OCI-LY1 (cell line): ENCODE measurements around the gene MYOF.

Experiments
- H2AFZ ChIP-seq: fragments of 200-600 bp; sonication (generic), shearing (Covaris generic); 2 replicates; pipeline ENCODE4 v1.6.0; 2014; ENCODE audit warnings: antibody characterized with exemption, mild to moderate bottlenecking, low read length
- H3F3A ChIP-seq: fragments of 200-600 bp; sonication (generic), shearing (Covaris generic); 2 replicates; pipeline ENCODE4 v1.6.0; 2014; ENCODE audit warnings: mild to moderate bottlenecking, antibody characterized with exemption, low read length, moderate library complexity; ENCODE audit not compliant: insufficient read depth
- H3K27ac ChIP-seq: fragments of 200-600 bp; sonication (generic); 2 replicates; pipeline ENCODE4 v1.5.1; 2014; ENCODE audit warnings: low read length, mixed run types, mild to moderate bottlenecking, low read depth; ENCODE audit not compliant: poor library complexity, severe bottlenecking
- H3K27me3 ChIP-seq: fragments of 200-600 bp; sonication (generic); 2 replicates; pipeline ENCODE4 v1.6.0; 2014; ENCODE audit warnings: antibody characterized with exemption, mild to moderate bottlenecking, low read length, moderate library complexity; ENCODE audit not compliant: insufficient read depth
- H3K36me3 ChIP-seq: fragments of 200-600 bp; sonication (generic); 2 replicates; pipeline ENCODE4 v1.6.1; 2014; ENCODE audit warnings: mild to moderate bottlenecking, antibody characterized with exemption, low read length, moderate library complexity, mixed read lengths; ENCODE audit not compliant: insufficient read depth
- H3K4me1 ChIP-seq: fragments of 200-600 bp; sonication (generic); 2 replicates; pipeline ENCODE4 v1.5.1; 2014; ENCODE audit warnings: mild to moderate bottlenecking, low read length, moderate library complexity; ENCODE audit not compliant: insufficient read depth, severe bottlenecking
- H3K4me2 ChIP-seq: fragments of 200-600 bp; sonication (generic), shearing (Covaris generic); 2 replicates; pipeline ENCODE4 v1.6.1; 2014; ENCODE audit warnings: low read length
- H3K4me3 ChIP-seq: fragments of 200-600 bp; sonication (generic); 2 replicates; pipeline ENCODE4 v1.5.1; 2014; ENCODE audit warnings: low read length, low read depth, mild to moderate bottlenecking, mixed read lengths; ENCODE audit not compliant: poor library complexity, severe bottlenecking
- H3K79me2 ChIP-seq: fragments of 200-600 bp; shearing (Covaris generic); 2 replicates; pipeline ENCODE4 v1.6.1; 2016; ENCODE audit warnings: mixed run types, low read length, mixed read lengths; ENCODE audit not compliant: insufficient read depth
- H3K9ac ChIP-seq: fragments of 200-600 bp; sonication (generic), shearing (Covaris generic); 2 replicates; pipeline ENCODE4 v1.6.1; 2014; ENCODE audit warnings: mild to moderate bottlenecking, low read length, mixed read lengths
- H3K9me2 ChIP-seq: fragments of 200-600 bp; sonication (generic), shearing (Covaris generic); 2 replicates; pipeline ENCODE4 v1.6.1; 2014; ENCODE audit warnings: low read depth, mild to moderate bottlenecking, low read length, mixed read lengths
- H3K9me3 ChIP-seq: fragments of 200-600 bp; shearing (Covaris generic); 2 replicates; pipeline ENCODE4 v1.6.1; 2014; ENCODE audit warnings: low read length, mixed read lengths
- H4K20me1 ChIP-seq: fragments of 200-600 bp; sonication (generic), shearing (Covaris generic); 2 replicates; pipeline ENCODE4 v1.6.0; 2016; ENCODE audit warnings: mild to moderate bottlenecking, low read length; ENCODE audit not compliant: insufficient read depth
- CTCF ChIP-seq: fragments of 200-600 bp; sonication (generic), shearing (Covaris generic); IDR thresholded peaks from 2 replicates; pipeline ENCODE4 v1.5.1; 2017; ENCODE audit warnings: mild to moderate bottlenecking, antibody characterized with exemption, low read length, moderate library complexity, mixed read lengths
- EZH2 ChIP-seq: fragments of 200-600 bp; sonication (generic), shearing (Covaris generic); IDR thresholded peaks from 2 replicates; pipeline ENCODE4 v1.8.0; 2017; ENCODE audit warnings: borderline replicate concordance, mixed run types, mild to moderate bottlenecking, antibody characterized with exemption, low read length, moderate library complexity, mixed read lengths

Gene MYOF

GRCh38 chr10:93425861-93426260 lies 56.3 kb downstream of the MYOF start:
- Histone ChIP-seq H4K20me1 (no peaks in the 10 kb centered on the region), H3K4me1 (no peaks in the 10 kb centered on the region), H2AFZ (no peak overlapping the region), H3K27me3 (no peaks in the 10 kb centered on the region), H3K27ac (no peak overlapping the region), H3K36me3 (no peaks in the 10 kb centered on the region), H3K79me2 (no peaks in the 10 kb centered on the region), H3K4me3 (no peak overlapping the region), H3K9ac (no peak overlapping the region), H3K9me3 (no peaks in the 10 kb centered on the region), H3K9me2 (no peaks in the 10 kb centered on the region), H3F3A (no peaks in the 10 kb centered on the region), H3K4me2 (no peak overlapping the region)
- TF ChIP-seq EZH2 (no peak), CTCF (no peak)

GRCh38 chr10:93422118-93422517 lies 60.0 kb downstream of the MYOF start:
- Histone ChIP-seq H3K4me3 (no peak overlapping the region), H3F3A (no peaks in the 10 kb centered on the region), H3K36me3 (no peaks in the 10 kb centered on the region), H3K79me2 (no peaks in the 10 kb centered on the region), H3K9ac (no peak overlapping the region), H4K20me1 (no peaks in the 10 kb centered on the region), H2AFZ (no peak overlapping the region), H3K4me1 (no peaks in the 10 kb centered on the region), H3K9me2 (no peaks in the 10 kb centered on the region), H3K9me3 (no peaks in the 10 kb centered on the region), H3K27ac (no peak overlapping the region), H3K4me2 (no peak overlapping the region), H3K27me3 (no peaks in the 10 kb centered on the region)
- TF ChIP-seq EZH2 (no peak), CTCF (no peak)

- Histone ChIP-seq H3K4me3 (no peak overlapping the region), H2AFZ (no peak overlapping the region), H3K36me3 (no peaks in the 10 kb centered on the region), H3K9me3 (no peaks in the 10 kb centered on the region), H3F3A (no peaks in the 10 kb centered on the region), H3K4me2 (no peak overlapping the region), H3K9me2 (no peaks in the 10 kb centered on the region), H3K4me1 (no peaks in the 10 kb centered on the region), H4K20me1 (no peaks in the 10 kb centered on the region), H3K9ac (no peak overlapping the region), H3K79me2 (no peaks in the 10 kb centered on the region), H3K27me3 (no peaks in the 10 kb centered on the region), H3K27ac (no peak overlapping the region)
- TF ChIP-seq CTCF = no peak
- TF ChIP-seq EZH2 = no peak
These were observed 60.9 kb downstream of the MYOF start for GRCh38 chr10:93420944-93421825.
